ENCODE measurements around the gene RAC2.

RAC2 gene

DNA sequence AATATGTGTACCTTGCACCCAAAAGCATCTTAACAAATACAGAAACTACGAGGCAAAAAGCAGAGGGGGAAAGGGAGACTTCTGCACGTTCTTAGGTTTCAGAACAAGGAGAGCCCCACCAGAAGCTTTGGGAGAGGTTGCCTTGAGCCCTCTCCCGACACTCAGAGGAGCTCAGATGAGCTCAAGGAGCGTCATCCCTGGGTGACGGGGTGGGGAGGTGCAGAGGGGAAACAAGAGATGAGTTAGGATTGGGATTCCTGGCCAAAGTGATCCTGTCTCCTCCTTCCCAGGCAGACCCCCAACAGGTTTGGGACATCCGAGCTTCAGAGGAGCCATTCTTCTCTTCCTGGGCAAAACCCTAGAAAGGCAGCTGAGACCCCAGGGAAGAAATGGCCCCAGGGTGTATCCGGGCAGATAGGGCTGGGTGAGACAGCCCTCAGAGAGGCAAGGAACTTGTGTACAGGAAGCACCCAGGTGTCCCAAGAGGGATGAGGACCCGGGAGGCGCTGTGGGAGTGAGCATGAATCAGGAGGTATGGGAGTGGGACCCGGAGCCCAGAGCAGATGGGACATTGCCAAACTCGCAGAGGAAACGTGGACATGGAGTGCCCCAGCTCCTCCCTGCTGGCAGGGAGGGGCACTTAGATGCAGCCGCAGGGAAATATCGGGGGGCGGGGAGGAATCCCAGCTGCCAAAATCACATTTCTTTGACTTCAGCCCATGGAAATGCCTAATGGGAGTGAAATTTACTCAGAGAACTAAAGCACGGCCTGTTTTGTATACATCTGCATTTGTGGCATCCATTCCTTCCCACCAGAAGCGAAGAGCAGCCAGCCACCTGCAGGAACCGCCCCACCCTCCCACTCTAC lies 68.4 kb downstream of the RAC2 start:
- Histone ChIP-seq H3K27ac (ENCODE audit: low read depth, low read length, poor library complexity, severe bottlenecking) (no peak overlapping the region), H3K27me3 (ENCODE audit: insufficient read depth, low read length) (peaks cover 32% of the 10 kb centered on the region), H2AFZ (ENCODE audit: low read length) (no peak overlapping the region), H3K4me1 (ENCODE audit: insufficient read depth, low read length, severe bottlenecking) (peaks cover 6% of the 10 kb centered on the region), H3K9ac (ENCODE audit: low read length) (no peak overlapping the region), H3K79me2 (ENCODE audit: insufficient read depth, low read length) (no peaks in the 10 kb centered on the region), H4K20me1 (ENCODE audit: insufficient read depth, low read length) (no peaks in the 10 kb centered on the region), H3F3A (ENCODE audit: insufficient read depth, low read length) (no peaks in the 10 kb centered on the region), H3K9me2 (ENCODE audit: low read depth, low read length) (no peaks in the 10 kb centered on the region), H3K4me2 (ENCODE audit: low read length) (no peak overlapping the region), H3K9me3 (ENCODE audit: low read length) (no peaks in the 10 kb centered on the region), H3K4me3 (ENCODE audit: low read depth, low read length, poor library complexity, severe bottlenecking) (no peak overlapping the region), H3K36me3 (ENCODE audit: insufficient read depth, low read length) (no peaks in the 10 kb centered on the region)
- TF ChIP-seq CTCF (IDR thresholded peaks at IDR 0.05; ENCODE audit: low read length): no peak
- no peak for TF ChIP-seq EZH2 (IDR thresholded peaks at IDR 0.05; ENCODE audit: borderline replicate concordance, low read length)
